ENCODE results near the gene RBM19.
"Not testable (repeated sequence)": the region's sequence is repeated elsewhere in the genome, so short reads cannot be mapped to it uniquely, and the experiment has no call there.

The RBM19 gene

DNA sequence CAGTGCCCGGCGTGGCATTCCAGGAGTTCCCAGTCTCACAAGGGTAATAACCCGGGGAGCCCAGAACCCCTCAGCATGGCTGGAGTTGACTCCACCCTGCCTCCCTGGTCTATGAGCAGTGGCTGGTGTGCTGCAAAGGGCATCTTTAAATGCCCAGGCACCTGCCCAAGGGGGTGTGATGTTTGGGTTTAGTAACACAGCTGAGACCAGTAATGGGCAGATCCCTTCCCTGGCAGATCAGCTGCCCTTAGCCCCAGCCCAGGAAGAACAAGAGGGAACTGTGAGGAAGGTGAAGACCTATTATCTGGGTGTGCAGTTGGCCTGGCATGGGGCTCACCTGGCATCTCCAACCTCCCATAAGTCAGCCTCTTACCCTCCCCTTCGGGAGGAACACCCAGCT is 35.9 kb downstream of the RBM19 start:
- no peak for DNase-seq

DNA sequence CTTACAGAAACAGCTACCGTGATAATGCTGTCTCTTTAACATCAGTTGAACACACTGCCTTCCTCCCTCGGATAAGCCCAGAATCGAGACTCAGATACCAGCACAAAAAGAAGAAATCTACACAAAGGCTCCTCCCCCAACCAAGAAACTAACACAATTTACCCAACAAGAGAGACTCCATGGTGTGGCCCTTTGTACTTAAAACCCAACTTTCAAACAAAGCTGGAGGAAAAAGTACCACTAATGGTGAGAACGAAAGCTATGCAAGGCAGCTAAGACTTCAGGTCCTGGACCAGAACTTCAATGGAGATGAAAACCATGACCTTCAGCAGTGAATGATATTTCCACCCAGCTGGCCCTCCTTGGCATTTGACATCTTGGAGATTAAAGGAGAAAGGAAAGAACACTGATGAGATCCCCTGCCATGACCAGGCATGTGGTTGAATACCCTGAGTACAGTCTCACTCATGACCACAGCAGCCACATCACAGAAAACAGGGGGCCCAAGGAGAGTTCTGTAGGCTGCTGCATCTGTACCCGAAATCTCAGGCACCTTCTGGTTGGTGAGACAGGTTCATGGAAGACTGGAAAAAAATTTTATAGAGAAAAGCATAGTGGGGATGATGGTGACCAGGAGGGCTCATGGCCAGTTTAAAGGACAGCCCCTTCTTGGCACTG is 36.7 kb downstream of the RBM19 start:
- no peak for DNase-seq

GRCh38 chr12:113926788-113927187 is 39.3 kb downstream of the RBM19 start:
- DNase-seq, result no peak

GRCh38 chr12:113924341-113924740 is 41.8 kb downstream of the RBM19 start:
- DNase-seq, result no peak

DNA sequence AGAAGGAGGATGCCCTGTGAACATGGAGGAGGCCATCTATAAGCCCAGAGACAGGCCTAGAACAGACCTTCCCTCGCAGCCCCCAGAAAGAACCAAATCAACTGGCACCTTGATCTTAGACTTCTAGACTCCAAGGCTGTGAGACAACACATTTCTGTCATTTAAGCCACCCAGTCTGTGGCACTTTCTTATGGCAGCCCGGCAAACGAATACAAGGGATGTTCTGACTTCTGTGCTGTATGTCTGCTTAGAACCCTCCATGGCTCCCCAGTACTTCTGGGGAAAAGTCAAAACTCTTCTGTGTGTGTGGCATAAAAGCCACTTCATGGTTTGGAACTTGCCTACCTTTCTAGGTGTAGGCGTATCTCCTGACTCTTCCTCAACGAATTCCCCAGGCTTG is 42.9 kb downstream of the RBM19 start:
- no peak for DNase-seq

DNA sequence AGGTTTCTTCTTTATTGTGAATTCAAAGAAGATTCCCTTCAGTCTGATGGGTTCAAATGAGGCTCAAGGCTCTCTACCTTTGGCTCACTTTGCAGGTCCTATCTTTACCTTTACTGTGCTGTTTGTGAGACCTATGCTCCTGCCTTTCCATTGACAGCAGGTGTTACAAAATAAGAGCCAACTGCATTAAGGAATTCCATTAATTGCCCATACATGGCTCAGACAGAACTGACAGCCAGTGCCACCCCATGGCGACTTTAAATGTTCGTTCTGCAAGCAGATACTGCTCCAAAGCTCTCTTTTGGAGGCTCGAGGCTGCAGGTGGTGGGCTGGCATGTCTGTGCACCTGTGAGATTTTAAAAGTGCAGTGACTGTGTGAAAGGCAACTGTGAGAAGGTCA is 44.7 kb downstream of the RBM19 start:
- no peak for DNase-seq

DNA sequence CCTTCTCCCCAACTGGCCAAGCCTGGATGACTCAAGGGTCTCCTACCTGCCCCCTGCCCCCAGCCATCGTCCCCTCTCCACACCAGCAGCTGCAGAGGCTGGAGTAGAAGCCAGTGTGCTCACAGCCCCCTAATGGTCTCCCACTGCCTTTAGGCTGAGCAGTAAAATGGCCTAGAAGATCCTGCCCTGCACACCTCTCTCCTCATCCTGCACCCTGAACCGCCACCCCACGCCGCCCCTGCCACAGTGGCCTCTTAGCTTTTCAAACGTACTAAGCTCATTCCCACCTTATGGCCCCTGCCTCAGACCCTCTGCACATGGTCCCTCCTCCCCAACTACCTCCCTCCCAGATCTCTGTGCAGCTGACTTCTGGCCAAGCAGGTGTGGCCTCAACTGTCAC is 46.3 kb downstream of the RBM19 start:
- no peak for DNase-seq

GRCh38 chr12:113918306-113918705 is 47.8 kb downstream of the RBM19 start:
- DNase-seq, result no peak

- DNase-seq, result no peak
Observed at GRCh38 chr12:113917393-113917792, 48.7 kb downstream of the RBM19 start.

DNA sequence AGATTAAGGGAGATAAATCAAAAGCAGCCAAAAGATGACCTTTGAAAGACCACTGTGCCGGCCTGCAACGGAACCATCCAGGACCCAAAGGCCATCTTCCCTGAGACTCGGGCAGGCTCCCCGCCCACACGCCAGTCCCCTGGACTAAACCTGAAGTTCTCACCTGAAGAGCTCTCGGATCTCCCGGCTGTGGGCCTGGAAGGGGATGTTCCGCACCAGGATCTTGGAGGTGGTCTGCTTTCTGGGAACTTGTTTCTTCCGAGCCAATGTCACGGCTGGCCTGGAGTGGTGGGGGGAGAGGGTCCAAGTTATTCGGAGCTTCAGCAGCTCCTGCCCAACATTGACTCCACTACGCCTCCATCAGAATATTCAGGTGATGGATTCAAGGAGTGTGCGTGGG is 51.3 kb downstream of the RBM19 start:
- no peak for DNase-seq

DNA sequence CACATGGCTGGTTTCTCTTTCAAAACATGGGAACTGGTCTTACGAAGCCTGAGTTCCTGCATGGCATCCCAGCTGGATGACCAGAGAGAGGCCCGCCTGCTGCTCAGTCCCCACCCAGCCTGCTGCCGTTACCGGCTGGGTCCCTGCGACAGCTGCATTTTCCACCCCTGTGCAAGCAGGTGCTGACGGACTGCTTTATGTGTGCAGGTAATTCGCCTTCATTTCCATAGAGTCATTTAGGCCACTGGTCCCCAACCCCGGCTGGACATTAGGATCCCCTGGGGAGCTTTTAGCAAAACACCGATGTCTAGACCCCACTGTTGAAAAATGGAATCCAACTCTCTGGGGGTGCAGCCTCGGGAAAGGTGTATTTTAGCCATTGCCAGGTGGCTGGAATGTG is 51.9 kb downstream of the RBM19 start:
- DNase-seq, result no peak

GRCh38 chr12:113912760-113913329 is 53.3 kb downstream of the RBM19 start:
- DNase-seq, result peak; percentile 66 to 78 (median 72)

DNA sequence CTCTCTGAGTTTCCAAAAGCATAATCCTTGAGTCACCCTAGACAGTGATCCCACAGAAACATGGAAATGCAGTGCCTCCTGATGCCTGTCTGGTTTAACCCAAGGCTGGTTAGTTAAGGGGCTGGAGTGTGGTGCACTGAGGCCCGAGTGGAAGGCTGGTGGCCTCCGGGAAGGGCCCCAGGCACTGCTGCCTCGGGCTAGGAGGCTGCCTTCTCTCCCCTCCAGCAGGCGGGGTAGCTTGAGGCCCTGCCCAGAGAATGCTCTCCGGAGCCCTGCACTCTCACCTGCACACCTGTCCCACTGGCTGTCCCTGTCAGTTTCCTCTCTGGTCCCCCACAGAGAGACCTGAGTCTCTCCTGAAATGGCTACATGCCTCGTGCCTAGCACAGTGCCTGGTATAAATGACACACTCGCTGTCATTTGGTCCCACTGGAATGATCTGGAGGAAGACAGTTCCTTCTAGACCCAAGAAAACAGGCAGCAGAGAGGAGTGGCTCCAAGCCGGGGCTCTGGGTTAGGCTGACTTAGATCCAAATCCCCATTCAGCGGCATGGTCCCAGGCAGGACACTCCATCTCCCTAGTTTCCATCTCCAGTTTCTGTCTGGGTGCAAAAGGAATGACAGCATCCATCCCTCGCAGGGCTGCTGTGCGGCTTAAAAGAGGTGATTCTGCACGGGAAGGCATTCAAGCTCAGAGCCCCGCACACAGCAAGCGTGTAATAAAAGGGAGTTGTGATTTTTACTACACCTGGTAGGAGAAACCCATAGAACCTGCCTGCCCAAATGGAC is 54.0 kb downstream of the RBM19 start:
- DNase-seq, result no peak

DNA sequence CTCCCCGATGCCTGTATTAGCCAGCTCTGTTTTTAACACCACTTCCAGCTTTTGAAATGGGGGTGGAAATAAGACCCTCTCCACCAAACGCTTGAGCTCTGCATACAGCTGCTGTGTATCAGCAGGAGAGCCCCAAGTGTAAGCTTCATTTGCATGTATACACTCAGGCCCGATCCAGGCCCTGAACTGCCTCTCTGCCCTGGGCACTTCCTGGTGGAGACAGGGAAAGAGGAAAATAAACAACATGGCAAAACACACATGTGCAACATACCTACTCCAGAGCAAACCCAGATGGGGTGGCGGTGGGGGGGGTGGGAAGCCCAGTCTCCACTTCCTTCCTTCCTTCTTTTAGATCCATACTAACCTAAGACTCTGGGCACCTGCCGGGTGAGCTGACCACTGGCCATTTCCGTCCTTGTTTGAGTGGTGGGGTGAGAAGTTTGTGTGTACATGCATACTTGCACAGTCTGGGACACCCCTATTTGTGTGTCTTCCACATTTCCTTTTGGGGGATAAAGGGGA is 55.3 kb downstream of the RBM19 start:
- DNase-seq, result no peak

DNA sequence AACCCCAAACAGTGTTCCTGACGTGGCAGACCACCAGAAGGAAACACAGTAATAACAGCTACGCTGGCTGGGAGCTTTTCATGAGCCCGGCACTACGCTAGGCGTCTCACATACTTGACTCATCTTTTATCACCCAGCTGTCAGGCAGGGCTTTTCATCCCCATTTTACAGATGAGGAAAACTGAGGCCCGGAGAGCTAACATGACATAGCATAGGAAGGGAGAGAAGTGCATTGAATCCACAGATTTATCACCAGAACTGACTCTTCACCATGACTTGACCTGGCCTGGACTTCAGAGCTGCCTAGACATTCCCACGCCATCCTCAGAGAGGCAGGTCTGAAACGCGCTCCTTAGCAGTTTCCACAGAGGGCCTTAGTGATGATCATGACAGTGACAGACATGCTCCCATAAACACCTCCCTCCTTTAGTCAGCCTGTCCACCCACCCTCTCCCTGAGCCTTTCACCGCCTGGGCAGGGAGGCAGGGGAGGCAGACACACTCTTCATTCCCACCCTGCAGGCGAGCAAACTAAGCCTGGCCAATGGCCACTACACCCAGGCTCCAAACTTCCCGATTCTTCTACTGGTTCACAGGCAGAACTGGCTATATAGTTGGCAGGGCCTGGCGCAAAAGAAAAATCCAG is 56.2 kb downstream of the RBM19 start:
- no peak for DNase-seq

- no peak for DNase-seq
Observed at GRCh38 chr12:113908584-113909100, 57.5 kb downstream of the RBM19 start.

- no peak for DNase-seq
Observed at GRCh38 chr12:113907446-113908180, 58.5 kb downstream of the RBM19 start.

- DNase-seq, result no peak
Observed at GRCh38 chr12:113906411-113907200, 59.5 kb downstream of the RBM19 start.

DNA sequence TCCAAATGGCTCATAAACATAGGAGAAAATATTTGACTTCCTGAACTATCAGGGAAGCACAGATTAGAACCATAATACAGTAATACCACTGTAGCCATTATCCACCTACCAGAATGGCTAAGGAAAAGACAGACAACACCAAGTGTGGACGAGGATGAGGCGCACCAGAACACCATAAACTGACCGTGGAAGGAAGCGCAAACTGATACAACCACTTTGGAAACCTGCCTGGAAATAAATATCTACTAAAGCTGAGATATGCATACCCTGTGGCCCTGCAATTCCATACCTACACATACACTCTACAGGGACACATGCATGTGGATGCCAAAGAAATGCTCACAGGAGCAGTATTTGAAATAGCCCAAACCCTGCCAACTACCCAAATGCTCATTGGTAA is 60.3 kb downstream of the RBM19 start:
- DNase-seq, result no peak

DNA sequence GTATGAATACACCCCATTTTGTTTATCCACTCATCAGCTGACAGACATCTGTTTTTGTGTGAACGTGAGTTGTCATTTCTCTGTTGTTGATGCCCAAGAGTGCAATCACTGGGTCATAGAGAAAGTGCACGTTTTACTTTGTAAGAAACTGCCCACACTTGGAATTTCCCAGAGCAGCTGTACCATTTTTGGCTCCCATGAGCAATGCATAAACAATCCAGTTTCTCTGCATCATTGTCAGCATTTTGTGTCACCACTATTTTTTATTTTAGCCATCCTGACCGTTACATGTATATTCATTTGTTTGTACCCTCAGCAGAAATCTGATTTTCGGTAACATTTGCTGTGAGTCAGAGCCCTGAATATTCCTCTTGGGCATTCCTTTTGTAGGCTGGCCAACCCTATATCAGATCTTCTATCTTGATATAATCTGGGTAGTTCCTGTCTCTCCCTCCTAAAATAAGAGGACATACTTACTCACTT is 62.7 kb downstream of the RBM19 start:
- peak; percentile 26 to 54 (median 36) for DNase-seq

DNA sequence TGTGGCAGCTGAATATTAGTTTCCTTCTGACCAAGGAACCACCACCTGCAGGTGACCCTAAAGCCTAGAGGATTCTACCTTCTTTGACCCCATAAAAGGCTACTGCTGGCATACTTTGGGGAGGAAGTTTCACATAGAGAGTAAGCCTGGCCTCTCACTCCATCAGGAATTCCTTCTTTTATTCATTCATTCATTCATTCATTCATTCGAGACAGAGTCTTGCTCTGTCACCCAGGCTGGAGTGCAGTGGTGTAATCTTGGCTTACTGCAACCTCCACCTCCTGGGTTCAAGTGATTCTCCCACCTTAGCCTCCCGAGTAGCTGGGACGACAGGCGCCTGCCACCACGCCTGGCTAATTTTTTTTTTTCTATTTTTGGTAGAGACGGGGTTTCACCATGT is 64.8 kb downstream of the RBM19 start:
- not testable (repeated sequence) for DNase-seq
